Natural killer cell (primary cell): ENCODE measurements around the gene CFAP54. TPM values are rescaled to one million over a fixed set of nuclear protein-coding genes. Genes with fewer than 3 reads are reported as not detected.
A peak's percentile ranks its signal among the peaks of the same experiment; 100 is the strongest.
"Not testable (repeated sequence)": the region's sequence is repeated elsewhere in the genome, so short reads cannot be mapped to it uniquely, and the experiment has no call there.

Experiments
- ATAC-seq, 3 donors: fragments of 150-1000 bp in 2 of 3; fragments of 200-7000 bp in 1 of 3; cut with Tn5 transposase; 1 replicate in 1 of 3; 2 replicates in 2 of 3; pipeline ENCODE4 v1.10.0; 2021; ENCODE audit warnings: mild to moderate bottlenecking in 2 of 3, moderate library complexity in 2 of 3
- DNase-seq, 2 donors: peaks; one replicate each; pipeline versions ENCODE4 v3.0.0 to v3.0.0-alpha.2; 2013 to 2021; ENCODE audit warnings: mixed read lengths in 1 of 2
- H3K27ac ChIP-seq: one replicate; pipeline ENCODE4 v1.5.1; 2013; ENCODE audit warnings: mild to moderate bottlenecking, low read length
- H3K27me3 ChIP-seq: one replicate; pipeline ENCODE4 v1.6.1; 2013; ENCODE audit warnings: low read length; ENCODE audit not compliant: control insufficient read depth, insufficient read depth
- H3K36me3 ChIP-seq: one replicate; pipeline ENCODE4 v1.6.1; 2013; ENCODE audit warnings: low read length; ENCODE audit not compliant: control insufficient read depth, insufficient read depth
- H3K4me1 ChIP-seq: one replicate; pipeline ENCODE4 v1.6.1; 2013; ENCODE audit warnings: low read length; ENCODE audit not compliant: control insufficient read depth, insufficient read depth
- H3K4me3 ChIP-seq: one replicate; pipeline ENCODE4 v1.5.1; 2013; ENCODE audit warnings: low read length
- H3K9me3 ChIP-seq: one replicate; pipeline ENCODE4 v1.6.1; 2013; ENCODE audit warnings: low read length; ENCODE audit not compliant: control insufficient read depth, insufficient read depth
- H3K27ac Mint-ChIP-seq, 2 donors: one replicate each; pipeline ENCODE4 v1.8.0; 2022; ENCODE audit warnings: mild to moderate bottlenecking in 2 of 2, mixed read lengths in 2 of 2, moderate library complexity in 1 of 2
- H3K27me3 Mint-ChIP-seq, 2 donors: one replicate each; pipeline ENCODE4 v1.8.0; 2022; ENCODE audit warnings: low read depth in 2 of 2, mixed read lengths in 2 of 2
- H3K36me3 Mint-ChIP-seq: one replicate; pipeline ENCODE4 v1.8.0; 2022; ENCODE audit warnings: mixed read lengths
- H3K4me1 Mint-ChIP-seq, 2 donors: one replicate each; pipeline ENCODE4 v1.8.0; 2022; ENCODE audit warnings: mixed read lengths in 2 of 2
- H3K4me3 Mint-ChIP-seq: one replicate; pipeline ENCODE4 v1.8.0; 2022; ENCODE audit warnings: mild to moderate bottlenecking, moderate library complexity, mixed read lengths
- H3K9me3 Mint-ChIP-seq, 2 donors: one replicate each; pipeline ENCODE4 v1.8.0; 2022; ENCODE audit warnings: mixed read lengths in 2 of 2
- CTCF ChIP-seq: fragments of 200-600 bp; IDR thresholded peaks from one replicate; pipeline ENCODE4 v1.8.0; 2022; ENCODE audit warnings: antibody characterized with exemption
- WGBS: methylation state at CpG from one replicate; pipeline ENCODE4 v1.1.7; 2013; ENCODE audit warnings: missing lambda C conversion rate; ENCODE audit not compliant: insufficient coverage; 5-methylcytosine and 5-hydroxymethylcytosine counted together
- intact Hi-C: fragments of 100-400 bp; cut with micrococcal nuclease; formaldehyde crosslinking; loops from one replicate; pipeline ENCODE4 v1.14.2; 2022
- total RNA-seq, 4 donors: library from RNA; stranded (reverse); fragments of 120-200 nt in 1 of 4; gene quantifications; one replicate each; pipeline versions ENCODE4 v1.2.3 to v1.2.4, GENCODE V29; 2013 to 2022

Gene CFAP54
- total RNA-seq, 3 donors from 2014 or later (not counting 1 experiment from before 2014, with no cell fraction given): 0.56 to 1.5 (median 1.2) TPM

- peaks cover 7% of the 10 kb centered on the region for H3K4me1 ChIP-seq
- Mint-ChIP-seq H3K4me1 (peaks cover 0 to 4% of the 10 kb centered on the region in 2 donors), H3K27ac (peak overlapping the region; percentile 82 to 83), H3K27me3 (no peaks in the 10 kb centered on the region), H3K9me3 (no peaks in the 10 kb centered on the region), H3K4me3 (peak overlapping the region; percentile 88), H3K36me3 (no peaks in the 10 kb centered on the region)
- DNase-seq: peak in 1 of 2 donors; percentile 61
- peak overlapping the region; percentile 65 for H3K27ac ChIP-seq
- H3K4me3 ChIP-seq: peak overlapping the region; percentile 41
- H3K36me3 ChIP-seq: no peaks in the 10 kb centered on the region
- no peaks in the 10 kb centered on the region for H3K9me3 ChIP-seq
- H3K27me3 ChIP-seq: no peaks in the 10 kb centered on the region
- TF ChIP-seq CTCF: no peak
- WGBS: 39% methylated on average over 4 of the region's 5 CpGs
- peak; percentile 74 to 79 (median 77) for ATAC-seq
- intact Hi-C loops: no loop called here
Measured at GRCh38 chr12:96719660-96720362, 230.4 kb downstream of the CFAP54 start.

DNA sequence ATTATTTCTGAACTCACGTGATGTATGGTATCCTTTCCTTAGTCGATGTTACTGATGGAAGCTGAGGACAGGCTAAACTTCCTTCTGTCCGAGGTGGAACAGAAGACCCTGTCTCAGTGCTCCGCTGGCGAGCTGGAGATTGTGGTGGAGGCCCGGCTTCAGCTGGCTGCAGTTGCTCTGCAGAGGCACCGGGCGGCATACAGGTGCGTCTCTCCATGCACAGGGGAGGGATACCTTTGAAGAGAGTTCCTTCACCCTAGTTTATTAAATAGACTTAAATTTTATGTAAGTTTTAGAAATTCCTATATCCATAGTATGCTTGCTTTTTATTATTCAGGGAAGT, 231.0 kb downstream of the CFAP54 start:
- intact Hi-C loops: no loop called here
- H3K4me1 ChIP-seq: peaks cover 7% of the 10 kb centered on the region
- DNase-seq: peak in 1 of 2 donors; percentile 45

DNA sequence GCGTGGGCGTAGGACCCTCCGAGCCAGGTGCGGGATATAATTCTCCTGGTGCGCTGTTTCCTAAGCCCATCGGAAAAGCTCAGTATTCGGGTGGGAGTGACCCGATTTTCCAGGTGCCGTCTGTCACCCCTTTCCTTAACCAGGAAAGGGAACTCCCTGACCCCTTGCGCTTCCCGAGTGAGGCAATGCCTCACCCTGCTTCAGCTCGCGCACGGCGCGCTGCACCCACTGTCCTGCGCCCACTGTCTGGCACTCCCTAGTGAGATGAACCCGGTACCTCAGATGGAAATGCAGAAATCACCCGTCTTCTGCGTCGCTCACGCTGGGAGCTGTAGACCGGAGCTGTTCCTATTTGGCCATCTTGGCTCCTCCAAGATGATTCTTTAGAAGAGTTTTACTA, 240.1 kb downstream of the CFAP54 start:
- H3K27me3 ChIP-seq, H3K4me3 ChIP-seq, H3K9me3 ChIP-seq, H3K27ac ChIP-seq, intact Hi-C loops, DNase-seq, ATAC-seq, H3K4me3 Mint-ChIP-seq, H3K9me3 Mint-ChIP-seq, H3K36me3 Mint-ChIP-seq, H3K4me1 ChIP-seq, H3K4me1 Mint-ChIP-seq, H3K27ac Mint-ChIP-seq, H3K36me3 ChIP-seq: not testable (repeated sequence)
- H3K27me3 Mint-ChIP-seq: peaks cover 12 to 13% of the 10 kb centered on the region in 2 donors
- 89% methylated on average over 14 of the region's 23 CpGs for WGBS

More for the DNA sequence above, 231.0 kb downstream of the CFAP54 start:
- peak overlapping the region; percentile 41 for H3K4me3 ChIP-seq
- peak overlapping the region; percentile 65 for H3K27ac ChIP-seq
- no peak for TF ChIP-seq CTCF
- no peaks in the 10 kb centered on the region for H3K36me3 ChIP-seq
- Mint-ChIP-seq H3K4me1 (peaks cover 0 to 4% of the 10 kb centered on the region in 2 donors), H3K9me3 (no peaks in the 10 kb centered on the region), H3K27ac (peak overlapping the region; percentile 82 to 83), H3K27me3 (no peaks in the 10 kb centered on the region), H3K36me3 (no peaks in the 10 kb centered on the region), H3K4me3 (peak overlapping the region; percentile 88)
- 33% methylated on average over 6 of the region's 9 CpGs for WGBS
- peak; percentile 36 to 60 (median 58) for ATAC-seq
- no peaks in the 10 kb centered on the region for H3K27me3 ChIP-seq
- no peaks in the 10 kb centered on the region for H3K9me3 ChIP-seq

GRCh38 chr12:96729886-96730285, 240.5 kb downstream of the CFAP54 start:
- intact Hi-C loops: no loop called here
- ATAC-seq (no peak), DNase-seq (no peak)
- no peaks in the 10 kb centered on the region for H3K36me3 ChIP-seq
- Mint-ChIP-seq H3K27me3 (peaks cover 12 to 13% of the 10 kb centered on the region in 2 donors), H3K4me1 (no peaks in the 10 kb centered on the region), H3K36me3 (no peaks in the 10 kb centered on the region), H3K27ac (no peak overlapping the region), H3K9me3 (no peaks in the 10 kb centered on the region), H3K4me3 (no peak overlapping the region)
- no peak for TF ChIP-seq CTCF
- no peaks in the 10 kb centered on the region for H3K27me3 ChIP-seq
- no peak overlapping the region for H3K4me3 ChIP-seq
- no peaks in the 10 kb centered on the region for H3K4me1 ChIP-seq
- no peak overlapping the region for H3K27ac ChIP-seq
- no peaks in the 10 kb centered on the region for H3K9me3 ChIP-seq
- WGBS: no CpG with 5 or more reads among the region's 2 CpGs
